GM21717 (cell line): ENCODE results near the gene TARM1.

ENCODE experiments used
- ATAC-seq: cut with Tn5 transposase; IDR thresholded peaks from one replicate; pipeline ENCODE4 v1.9.1; 2021; ENCODE audit warnings: mild to moderate bottlenecking, moderate library complexity; ENCODE audit not compliant: unreplicated experiment

The TARM1 gene

DNA sequence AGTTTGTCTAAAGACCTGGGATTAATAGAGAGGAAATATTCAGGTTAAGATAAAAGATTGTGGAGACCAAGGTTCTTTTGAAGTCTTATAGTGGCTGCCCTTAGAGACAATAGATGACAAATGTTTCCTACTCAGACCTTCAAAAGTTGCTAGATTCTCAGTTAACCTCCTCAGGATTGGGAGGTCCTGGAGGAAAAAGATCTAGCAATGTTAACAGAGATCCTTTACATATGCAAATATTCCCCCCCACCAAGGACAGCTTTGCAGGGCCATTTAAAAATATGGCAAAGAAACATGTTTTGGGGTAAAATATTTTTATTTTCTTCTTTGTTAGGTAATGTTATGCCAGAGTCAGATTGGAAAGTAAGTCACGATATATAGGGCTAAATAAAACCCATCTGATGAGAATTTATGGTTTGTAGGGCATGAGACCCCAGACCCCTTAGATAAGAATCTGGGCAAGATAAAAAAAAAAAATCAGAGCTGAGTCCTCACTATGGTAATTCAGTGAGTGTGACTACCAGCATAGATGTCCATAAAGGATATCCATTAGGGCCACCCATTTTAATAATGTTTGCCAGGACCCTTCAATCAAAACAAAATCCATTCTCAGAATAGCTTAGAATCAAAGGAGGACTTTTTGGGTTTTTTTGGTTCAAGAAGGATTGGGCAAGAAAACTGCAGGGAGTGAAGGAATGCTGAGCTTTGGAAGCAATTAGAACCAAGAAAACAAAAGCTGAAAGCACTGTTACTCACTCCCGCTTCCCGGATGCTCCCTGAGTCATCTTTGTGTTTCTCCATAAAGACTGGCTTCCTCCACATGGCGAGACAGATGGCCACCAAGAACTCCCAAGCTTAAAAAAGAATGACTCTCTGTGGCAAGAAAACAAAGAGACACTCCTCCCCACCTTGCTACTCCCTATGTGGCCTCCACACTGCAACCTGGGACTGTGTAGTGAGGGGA lies 45.7 kb downstream of the TARM1 start:
- no peak for ATAC-seq

DNA sequence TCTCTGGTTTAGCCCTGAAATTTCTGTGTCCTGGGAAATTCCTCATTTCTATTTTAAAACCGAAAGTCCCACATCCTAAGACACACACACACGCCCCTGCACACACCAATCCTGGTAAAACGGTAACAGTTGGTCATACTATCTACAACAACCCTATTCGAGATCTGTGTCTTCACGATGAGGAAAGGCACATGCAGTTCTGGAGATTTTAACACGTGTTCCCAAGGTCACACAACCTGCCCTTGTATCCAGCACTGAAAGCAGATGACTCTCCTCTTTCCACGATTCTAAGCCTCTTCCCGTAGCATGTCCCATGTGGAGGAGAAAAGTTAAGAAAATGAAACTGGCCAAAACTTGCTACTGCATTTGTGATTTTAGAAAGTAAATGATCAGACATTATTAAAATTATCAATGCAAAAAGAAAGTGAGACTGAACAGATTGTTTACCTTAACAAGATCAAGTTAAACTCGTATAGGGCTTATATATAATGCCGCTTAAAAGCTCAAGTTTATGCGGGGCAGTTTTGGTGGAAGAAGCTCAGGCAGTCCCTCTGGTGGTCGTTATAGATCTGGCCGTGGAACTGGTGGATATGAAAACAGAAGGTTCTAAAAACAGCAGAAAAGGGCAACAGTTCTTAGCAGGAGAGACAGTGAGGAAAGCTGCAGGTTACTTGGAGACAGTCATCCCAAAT lies 50.1 kb downstream of the TARM1 start:
- ATAC-seq = no peak

DNA sequence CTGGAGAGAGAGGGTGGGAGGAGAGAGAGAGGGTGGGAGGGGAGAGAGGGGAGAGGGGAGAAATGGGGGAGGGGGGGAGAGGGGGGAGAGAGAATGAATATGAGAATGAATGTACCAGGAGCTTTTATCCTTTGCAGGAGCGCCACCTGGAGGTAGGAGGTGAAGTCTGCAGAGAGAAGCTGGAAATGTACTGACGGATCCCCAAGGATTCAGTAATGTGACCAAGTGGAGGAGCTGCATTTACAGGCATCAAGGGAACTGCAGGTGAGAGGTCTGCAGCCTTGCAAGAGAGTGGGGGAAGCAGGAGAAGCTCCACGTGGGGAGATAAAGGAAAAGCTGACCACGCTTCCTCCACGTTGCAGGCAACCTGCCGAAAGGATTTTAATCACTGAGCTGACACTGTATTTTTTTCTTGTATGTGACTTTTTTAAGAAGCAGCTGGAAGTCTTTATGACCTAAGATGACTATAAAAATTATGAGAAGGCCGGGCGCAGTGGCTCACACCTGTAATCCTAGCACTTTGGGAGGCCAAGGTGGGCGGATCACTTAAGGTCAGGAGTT lies 51.2 kb downstream of the TARM1 start:
- ATAC-seq = no peak

DNA sequence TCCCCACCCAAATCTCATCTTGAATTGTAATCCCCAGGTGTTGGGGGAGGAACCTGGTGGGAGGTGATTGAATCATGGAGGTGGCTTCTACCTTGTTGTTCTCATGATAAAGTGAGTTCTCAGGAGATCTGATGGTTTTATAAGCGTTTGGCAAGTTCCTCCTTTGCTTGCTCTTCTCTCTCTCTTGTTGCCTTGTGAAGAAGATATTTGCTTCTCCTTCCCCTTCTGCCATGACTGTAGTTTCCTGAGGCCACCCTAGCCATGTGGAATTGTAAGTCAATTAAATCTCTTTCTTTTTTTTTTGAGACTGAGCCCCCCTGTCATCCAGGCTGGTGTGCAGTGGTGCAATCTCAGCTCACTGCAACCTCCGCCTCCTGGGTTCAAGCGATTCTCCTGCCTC lies 51.9 kb downstream of the TARM1 start:
- no peak for ATAC-seq

DNA sequence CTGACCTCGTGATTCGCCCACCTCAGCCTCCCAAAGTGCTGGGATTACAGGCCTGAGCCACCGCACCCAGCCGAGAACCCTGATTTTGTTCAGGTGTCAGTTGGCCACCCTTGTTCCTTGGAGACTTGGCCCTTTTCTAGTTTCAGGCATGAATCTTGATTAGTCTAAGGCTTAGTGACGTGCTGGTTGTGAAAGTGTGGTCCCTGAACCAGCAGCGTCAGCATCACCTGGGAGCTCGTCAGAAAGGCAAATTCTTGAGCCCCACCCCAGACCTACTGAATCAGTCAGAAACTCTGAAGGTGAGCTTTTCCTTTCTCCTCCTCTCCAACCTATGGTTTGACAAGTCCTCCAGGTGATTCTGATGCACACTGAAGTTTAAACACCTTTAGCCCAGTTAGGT lies 54.5 kb downstream of the TARM1 start:
- ATAC-seq = no peak

DNA sequence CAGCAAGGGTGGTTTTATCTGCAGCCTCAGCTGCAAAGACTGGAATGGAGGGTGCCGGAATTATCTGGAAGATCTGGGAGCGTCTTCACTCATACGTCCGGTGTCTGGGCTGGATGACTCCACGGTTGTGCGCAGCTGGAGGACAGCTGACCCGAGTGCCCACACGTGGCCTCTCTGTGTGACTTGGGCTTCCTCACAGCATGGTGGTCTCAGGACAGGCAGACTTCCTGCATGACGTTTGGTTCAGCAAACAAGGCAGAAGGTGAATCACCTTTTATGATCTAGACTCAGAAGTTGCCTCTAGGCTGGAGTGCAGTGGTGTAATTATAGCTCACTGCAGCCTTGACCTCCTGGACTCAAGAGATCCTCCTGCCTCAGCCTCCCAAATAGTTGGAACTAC lies 56.5 kb downstream of the TARM1 start:
- no peak for ATAC-seq

DNA sequence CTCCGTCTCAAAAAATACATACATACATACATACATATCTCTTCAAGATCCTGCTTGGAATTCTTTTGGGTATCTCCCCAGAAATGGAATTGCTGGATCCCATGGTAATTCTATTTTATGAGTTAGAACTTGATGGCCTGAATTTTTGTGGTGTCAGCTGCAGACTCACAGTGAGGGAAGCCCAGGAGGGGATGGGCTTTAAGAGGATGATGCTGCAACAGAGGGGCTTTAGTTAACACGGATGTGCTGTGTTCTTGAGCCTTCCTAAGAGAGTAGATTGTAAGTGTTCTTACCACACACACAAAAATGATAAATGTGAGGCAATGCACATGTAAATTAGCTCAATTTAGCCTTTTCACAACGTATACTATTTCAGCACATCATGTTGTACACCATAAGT lies 58.0 kb downstream of the TARM1 start:
- no peak for ATAC-seq

DNA sequence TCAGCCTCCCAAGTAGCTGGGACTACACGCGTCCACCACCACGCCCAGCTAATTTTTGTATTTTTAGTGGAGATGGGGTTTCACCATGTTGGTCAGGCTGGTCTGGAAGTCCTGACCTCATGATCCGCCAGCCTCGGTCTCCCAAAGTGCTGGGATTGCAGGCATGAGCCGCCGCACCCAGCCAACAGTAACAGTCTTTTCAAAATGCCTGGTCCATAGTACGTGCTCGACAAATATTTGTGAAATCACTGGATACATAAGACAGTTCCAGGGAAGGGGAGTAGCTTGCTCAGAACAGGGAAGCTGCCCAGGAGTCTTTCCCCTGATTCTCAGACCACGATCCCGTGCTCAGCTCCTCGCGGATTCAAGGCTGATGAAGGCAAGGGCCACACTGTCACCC lies 59.2 kb downstream of the TARM1 start:
- no peak for ATAC-seq

DNA sequence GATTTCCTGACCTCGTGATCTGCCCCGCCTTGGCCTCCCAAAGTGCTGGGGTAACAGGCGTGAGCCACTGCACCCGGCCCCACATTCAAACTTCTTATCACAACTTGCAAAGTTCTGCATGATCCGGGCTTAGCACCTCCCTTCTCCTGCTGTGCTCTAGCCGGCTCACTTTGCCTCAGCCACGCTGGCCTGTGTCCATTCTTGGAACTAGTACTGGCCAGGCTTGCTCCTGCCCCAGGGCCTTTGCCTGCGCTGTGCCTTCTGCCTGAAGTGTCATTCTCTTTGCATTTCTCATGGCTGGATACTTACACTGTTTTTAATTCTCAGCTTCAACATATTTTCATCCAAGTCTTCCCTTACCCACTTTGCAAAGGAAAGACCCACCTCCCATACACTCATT lies 59.8 kb downstream of the TARM1 start:
- ATAC-seq = no peak
